K562 (cell line): Measurements from ENCODE around the gene SEC22B.
"Not testable (repeated sequence)": the region's sequence is repeated elsewhere in the genome, so short reads cannot be mapped to it uniquely, and the experiment has no call there.

Experiments
- BMI1 ChIP-seq: fragments of 150-350 bp; IDR thresholded peaks from 2 replicates; pipeline ENCODE4 v1.6.1; 2014; ENCODE audit warnings: low read length
- HDGF ChIP-seq: fragments of 450-650 bp; IDR thresholded peaks from 2 replicates; pipeline ENCODE4 v1.6.1; 2016
- MAX ChIP-seq: sonication (generic); formaldehyde crosslinking; IDR thresholded peaks from 2 replicates; pipeline ENCODE4 v1.9.0; 2022; ENCODE audit warnings: mild to moderate bottlenecking, missing genetic modification reagents
- NFE2L1 ChIP-seq: fragments of 450-650 bp; IDR thresholded peaks from 2 replicates; pipeline ENCODE4 v1.6.1; 2016; ENCODE audit warnings: missing genetic modification characterization, low read depth, mild to moderate bottlenecking, missing compliant biosample characterization, moderate library complexity, borderline replicate concordance
- REST ChIP-seq, 2 experiments: fragments of 450-650 bp; formaldehyde crosslinking in 1 of 2; IDR thresholded peaks; 2 replicates each; pipeline versions ENCODE4 v1.4.0 to v1.6.1; 2014 to 2020; ENCODE audit warnings: mild to moderate bottlenecking in 2 of 2, borderline replicate concordance in 1 of 2, low read depth in 1 of 2
- SOX6 ChIP-seq: fragments of 450-650 bp; IDR thresholded peaks from 2 replicates; pipeline ENCODE4 v1.6.1; 2014; ENCODE audit warnings: mild to moderate bottlenecking
- YY1 ChIP-seq, 3 experiments: IDR thresholded peaks; 2 replicates each; pipeline ENCODE4 v1.6.1; 2011; ENCODE audit warnings: low read length in 2 of 3, mild to moderate bottlenecking in 2 of 3, moderate library complexity in 2 of 3, borderline replicate concordance in 1 of 3, control low read depth in 1 of 3, low read depth in 1 of 3; ENCODE audit not compliant: insufficient read depth in 3 of 3, insufficient replicate concordance in 2 of 3, control insufficient read depth in 1 of 3, insufficient read length in 1 of 3; ENCODE audit errors: extremely low read depth in 1 of 3
- TF ChIP-seq, protein P1 (sequence below): fragments of 450-650 bp; conservative IDR thresholded peaks from 2 replicates; pipeline ENCODE4 v1.6.1; 2016; ENCODE audit warnings: missing genetic modification characterization, low read depth, mild to moderate bottlenecking, control low read depth, missing compliant biosample characterization

- TF ChIP-seq, protein P1, sequence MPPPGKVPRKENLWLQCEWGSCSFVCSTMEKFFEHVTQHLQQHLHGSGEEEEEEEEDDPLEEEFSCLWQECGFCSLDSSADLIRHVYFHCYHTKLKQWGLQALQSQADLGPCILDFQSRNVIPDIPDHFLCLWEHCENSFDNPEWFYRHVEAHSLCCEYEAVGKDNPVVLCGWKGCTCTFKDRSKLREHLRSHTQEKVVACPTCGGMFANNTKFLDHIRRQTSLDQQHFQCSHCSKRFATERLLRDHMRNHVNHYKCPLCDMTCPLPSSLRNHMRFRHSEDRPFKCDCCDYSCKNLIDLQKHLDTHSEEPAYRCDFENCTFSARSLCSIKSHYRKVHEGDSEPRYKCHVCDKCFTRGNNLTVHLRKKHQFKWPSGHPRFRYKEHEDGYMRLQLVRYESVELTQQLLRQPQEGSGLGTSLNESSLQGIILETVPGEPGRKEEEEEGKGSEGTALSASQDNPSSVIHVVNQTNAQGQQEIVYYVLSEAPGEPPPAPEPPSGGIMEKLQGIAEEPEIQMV (tag), result not testable (repeated sequence)
- not testable (repeated sequence) for TF ChIP-seq HDGF; REST (IDR thresholded peaks at IDR 0.05; ENCODE audit: borderline replicate concordance); REST (CRISPR knock-in tag; IDR thresholded peaks at IDR 0.05; ENCODE audit: low read depth); MAX (CRISPR knock-in tag); BMI1; NFE2L1; SOX6; YY1 (IDR thresholded peaks at IDR 0.05; ENCODE audit: borderline replicate concordance in 1 of 3, control insufficient read depth in 1 of 3, extremely low read depth in 1 of 3, insufficient read depth in 3 of 3, insufficient read length in 1 of 3, insufficient replicate concordance in 2 of 3, low read depth in 1 of 3, low read length in 2 of 3)
Measured at GRCh38 chr1:120164761-120165160, 11.6 kb downstream of the SEC22B start.
